NCI-H2081 (cell line): ENCODE data around the gene RMDN2.
A peak's percentile ranks its signal among the peaks of the same experiment; 100 is the strongest.
"Not testable (repeated sequence)": the region's sequence is repeated elsewhere in the genome, so short reads cannot be mapped to it uniquely, and the experiment has no call there.

Experiments used
- DNase-seq, 2 experiments: peaks; one replicate each; lab custom pipeline; 2025; lab: John Stamatoyannopoulos, UW

Gene RMDN2

GRCh38 chr2:37932873-37933272 is 7.8 kb downstream of the RMDN2 start:
- not testable (repeated sequence) for DNase-seq

- no peak for DNase-seq
Measured at GRCh38 chr2:37934591-37935513, 9.8 kb downstream of the RMDN2 start.

GRCh38 chr2:37937568-37937967 is 12.5 kb downstream of the RMDN2 start:
- not testable (repeated sequence) for DNase-seq

GRCh38 chr2:37941267-37941666 is 16.2 kb downstream of the RMDN2 start:
- DNase-seq, result not testable (repeated sequence)

GRCh38 chr2:37944268-37944667 is 19.2 kb downstream of the RMDN2 start:
- no peak for DNase-seq

- no peak for DNase-seq
Measured at GRCh38 chr2:37947306-37947705, 22.2 kb downstream of the RMDN2 start.

- not testable (repeated sequence) for DNase-seq
Measured at GRCh38 chr2:37962018-37962739, 37.1 kb downstream of the RMDN2 start.

- not testable (repeated sequence) for DNase-seq
Measured at GRCh38 chr2:37962740-37963121, 37.6 kb downstream of the RMDN2 start.

- not testable (repeated sequence) for DNase-seq
Measured at GRCh38 chr2:37963901-37964300, 38.8 kb downstream of the RMDN2 start.

- no peak for DNase-seq
Measured at GRCh38 chr2:37966326-37966725, 41.2 kb downstream of the RMDN2 start.

GRCh38 chr2:37969731-37970130 is 44.6 kb downstream of the RMDN2 start:
- no peak for DNase-seq

GRCh38 chr2:37971971-37972370 is 46.9 kb downstream of the RMDN2 start:
- no peak for DNase-seq

GRCh38 chr2:37973615-37974353 is 48.7 kb downstream of the RMDN2 start:
- DNase-seq, result no peak

- DNase-seq, result no peak
Measured at GRCh38 chr2:37975808-37976207, 50.7 kb downstream of the RMDN2 start.

- no peak for DNase-seq
Measured at GRCh38 chr2:37976411-37976810, 51.3 kb downstream of the RMDN2 start.

- DNase-seq, result peak; percentile 47 to 55
Measured at GRCh38 chr2:37982147-37982582, 57.1 kb downstream of the RMDN2 start.

- no peak for DNase-seq
Measured at GRCh38 chr2:37982847-37983246, 57.8 kb downstream of the RMDN2 start.

GRCh38 chr2:37983719-37984118 is 58.6 kb downstream of the RMDN2 start:
- no peak for DNase-seq

GRCh38 chr2:37984176-37984575 is 59.1 kb downstream of the RMDN2 start:
- DNase-seq, result no peak

GRCh38 chr2:37984589-37984988 is 59.5 kb downstream of the RMDN2 start:
- DNase-seq, result no peak

GRCh38 chr2:37985333-37985732 is 60.2 kb downstream of the RMDN2 start:
- DNase-seq, result no peak

GRCh38 chr2:37987098-37987775 is 62.1 kb downstream of the RMDN2 start:
- DNase-seq, result no peak
